Thoracic aorta (tissue), 2 donors: ENCODE data around the gene DCAKD. TPM values are rescaled to one million over a fixed set of nuclear protein-coding genes. Genes with fewer than 3 reads are reported as not detected.

Source experiments
- ATAC-seq: fragments of 150-250 bp; one replicate; pipeline ENCODE4 v1.8.0; 2017; ENCODE audit warnings: low read depth; ENCODE audit not compliant: insufficient number of reproducible peaks, low FRiP score
- DNase-seq: peaks from one replicate; pipeline ENCODE4 v3.0.0-alpha.2; 2020; ENCODE audit warnings: low spot score
- H3K27ac ChIP-seq, 2 donors: fragments of 200-600 bp; sonication (generic); 1 replicate in 1 of 2; 2 replicates in 1 of 2; pipeline ENCODE4 v1.5.1; 2016; ENCODE audit warnings: mild to moderate bottlenecking in 2 of 2, moderate library complexity in 2 of 2
- H3K27me3 ChIP-seq: fragments of 200-600 bp; sonication (generic); replicated peaks from 2 replicates; pipeline ENCODE4 v1.6.0; 2016; ENCODE audit warnings: mild to moderate bottlenecking; ENCODE audit not compliant: insufficient read depth
- H3K36me3 ChIP-seq: fragments of 200-600 bp; sonication (generic); one replicate; pipeline ENCODE4 v1.5.1; 2016
- H3K4me1 ChIP-seq, 2 donors: fragments of 200-600 bp; sonication (generic); 1 replicate in 1 of 2; 2 replicates in 1 of 2; pipeline versions ENCODE4 v1.5.1 to v1.6.0; 2016; ENCODE audit warnings: low read depth in 2 of 2, mild to moderate bottlenecking in 1 of 2; ENCODE audit not compliant: control insufficient read depth in 1 of 2
- H3K4me3 ChIP-seq: fragments of 200-600 bp; sonication (generic); 2 replicates; pipeline ENCODE4 v1.5.1; 2016; ENCODE audit warnings: mild to moderate bottlenecking
- H3K9me3 ChIP-seq: fragments of 200-600 bp; sonication (generic); 2 replicates; pipeline ENCODE4 v1.5.1; 2016
- CTCF ChIP-seq: fragments of 200-600 bp; sonication (generic); IDR thresholded peaks from one replicate; pipeline ENCODE4 v1.5.1; 2019; ENCODE audit warnings: antibody characterized with exemption
- total RNA-seq, 2 donors: library from RNA; depleted of rRNA; stranded (reverse); fragments of >200 nt; gene quantifications; one replicate each; pipeline versions ENCODE4 v1.1.0 to v1.2.3, GENCODE V29; 2016

DCAKD gene
- total RNA-seq, 2 donors from 2014 or later, result 34.6 to 56.5 TPM

- Histone ChIP-seq H3K27ac (no peak overlapping the region), H3K4me3 (no peak overlapping the region), H3K36me3 (no peaks in the 10 kb centered on the region), H3K4me1 (peaks cover 0 to 6% of the 10 kb centered on the region in 2 donors), H3K9me3 (no peaks in the 10 kb centered on the region), H3K27me3 (no peaks in the 10 kb centered on the region)
- ATAC-seq (no peak), DNase-seq (no peak)
- no peak for TF ChIP-seq CTCF
These were observed 73.5 kb downstream of the DCAKD start for GRCh38 chr17:44977814-44978550.

- H3K4me3 ChIP-seq, result no peak overlapping the region
- H3K27me3 ChIP-seq, result no peaks in the 10 kb centered on the region
- no peaks in the 10 kb centered on the region for H3K9me3 ChIP-seq
- ATAC-seq, result no peak
- no peak for DNase-seq
- H3K36me3 ChIP-seq, result no peaks in the 10 kb centered on the region
- no peak for TF ChIP-seq CTCF
- H3K27ac ChIP-seq, result no peak overlapping the region
- peaks cover 0 to 13% of the 10 kb centered on the region in 2 donors for H3K4me1 ChIP-seq
These were observed 74.4 kb downstream of the DCAKD start for GRCh38 chr17:44977065-44977464.

GRCh38 chr17:44976206-44976605 is 75.2 kb downstream of the DCAKD start:
- Histone ChIP-seq H3K4me3 (no peak overlapping the region), H3K9me3 (no peaks in the 10 kb centered on the region), H3K36me3 (no peaks in the 10 kb centered on the region), H3K4me1 (peaks cover 0 to 13% of the 10 kb centered on the region in 2 donors), H3K27ac (no peak overlapping the region), H3K27me3 (no peaks in the 10 kb centered on the region)
- ATAC-seq (no peak), DNase-seq (no peak)
- TF ChIP-seq CTCF, result no peak

Other genes starting within 250 kb of the DCAKD start
- gene GJC1, start 221.3 kb downstream of the DCAKD start, total RNA-seq, result 10 to 100 TPM; 15.4 to 29.0 TPM
- 1 to 10 TPM in 1 of 2 donors, not detected in 1; 1.6 TPM for gene HIGD1B, start 203.7 kb downstream of the DCAKD start, total RNA-seq
- 100 to 1,000 TPM in 1 of 2 donors, 10 to 100 TPM in 1; 35.2 to 117 TPM for gene EFTUD2, start 152.2 kb downstream of the DCAKD start, total RNA-seq
- 10 to 100 TPM in 1 of 2 donors, not detected in 1; 14.6 TPM for gene GFAP, start 136.1 kb downstream of the DCAKD start, total RNA-seq
- gene KIF18B, start 103.9 kb downstream of the DCAKD start, total RNA-seq, result 1 to 10 TPM in 1 of 2 donors, not detected in 1; 2.0 TPM
- gene C1QL1, start 83.3 kb downstream of the DCAKD start, total RNA-seq, result under 1 TPM in 1 of 2 donors, not detected in 1; 0.68 TPM
- 10 to 100 TPM; 53.1 to 64.8 TPM for gene NMT1, start 9.7 kb upstream of the DCAKD start, total RNA-seq
- 100 to 1,000 TPM in 1 of 2 donors, 10 to 100 TPM in 1; 79.3 to 116 TPM for gene PLCD3, start 80.9 kb upstream of the DCAKD start, total RNA-seq
- gene ACBD4, start 84.1 kb upstream of the DCAKD start, total RNA-seq, result 10 to 100 TPM; 21.5 to 27.9 TPM
- gene HEXIM1, start 96.8 kb upstream of the DCAKD start, total RNA-seq, result 10 to 100 TPM; 34.9 to 89.1 TPM
- gene HEXIM2, start 110.2 kb upstream of the DCAKD start, total RNA-seq, result 1 to 10 TPM in 1 of 2 donors, not detected in 1; 1.5 TPM
- gene FMNL1, start 170.3 kb upstream of the DCAKD start, total RNA-seq, result 10 to 100 TPM; 31.4 to 37.2 TPM
- gene SPATA32, start 210.5 kb upstream of the DCAKD start, total RNA-seq, result not detected